SU-DHL-6 (cell line): ENCODE data around the gene CAPN8.
"Not testable (repeated sequence)": the region's sequence is repeated elsewhere in the genome, so short reads cannot be mapped to it uniquely, and the experiment has no call there.

ENCODE experiments used
- H2AFZ ChIP-seq: fragments of 200-600 bp; sonication (generic); 2 replicates; pipeline ENCODE4 v1.6.1; 2014; ENCODE audit warnings: low read depth, mild to moderate bottlenecking, moderate library complexity, mixed read lengths, antibody characterized with exemption, low read length; ENCODE audit not compliant: severe bottlenecking
- H3F3A ChIP-seq: fragments of 200-600 bp; shearing (Covaris generic); 2 replicates; pipeline ENCODE4 v1.6.0; 2016; ENCODE audit warnings: antibody characterized with exemption, mild to moderate bottlenecking; ENCODE audit not compliant: insufficient read depth
- H3K27ac ChIP-seq: fragments of 200-600 bp; sonication (generic); 2 replicates; pipeline ENCODE4 v1.5.1; 2016; ENCODE audit warnings: low read depth, mild to moderate bottlenecking, low read length, moderate library complexity, mixed read lengths
- H3K27me3 ChIP-seq: fragments of 200-600 bp; sonication (generic), shearing (Covaris generic); 2 replicates; pipeline ENCODE4 v1.6.0; 2014; ENCODE audit warnings: mild to moderate bottlenecking, low read length
- H3K36me3 ChIP-seq: fragments of 200-600 bp; sonication (generic); 2 replicates; pipeline ENCODE4 v1.6.1; 2014; ENCODE audit warnings: mild to moderate bottlenecking, low read length, mixed read lengths
- H3K4me2 ChIP-seq: fragments of 300-600, 200-600 bp; shearing (Covaris generic), sonication (generic); 2 replicates; pipeline ENCODE4 v1.6.0; 2014; ENCODE audit warnings: low read length, low read depth, mild to moderate bottlenecking; ENCODE audit not compliant: poor library complexity, severe bottlenecking
- H3K4me3 ChIP-seq: fragments of 200-600 bp; sonication (generic); 2 replicates; pipeline ENCODE4 v1.5.1; 2014; ENCODE audit warnings: antibody characterized with exemption, low read length, mild to moderate bottlenecking, mixed read lengths; ENCODE audit not compliant: insufficient read depth, poor library complexity, severe bottlenecking
- H3K79me2 ChIP-seq: fragments of 200-600 bp; sonication (generic); 2 replicates; pipeline ENCODE4 v1.6.1; 2014; ENCODE audit warnings: mild to moderate bottlenecking, low read length, moderate library complexity; ENCODE audit not compliant: insufficient read depth
- H3K9ac ChIP-seq: fragments of 200-600 bp; sonication (generic); 2 replicates; pipeline ENCODE4 v1.7.0; 2014; ENCODE audit warnings: mild to moderate bottlenecking, low read length
- H3K9me2 ChIP-seq: fragments of 200-600 bp; sonication (generic); replicated peaks from 2 replicates; pipeline ENCODE4 v1.6.1; 2014; ENCODE audit warnings: low read length; ENCODE audit not compliant: insufficient read depth
- H3K9me3 ChIP-seq: fragments of 200-600 bp; sonication (generic); 2 replicates; pipeline ENCODE4 v1.6.1; 2014; ENCODE audit warnings: low read length, mixed read lengths; ENCODE audit not compliant: insufficient read depth
- H4K20me1 ChIP-seq: fragments of 200-600 bp; sonication (generic); 2 replicates; pipeline ENCODE4 v1.6.1; 2014; ENCODE audit warnings: low read depth, mild to moderate bottlenecking, antibody characterized with exemption, low read length, moderate library complexity, mixed read lengths
- CTCF ChIP-seq: fragments of 200-600 bp; sonication (generic); IDR thresholded peaks from one replicate; pipeline ENCODE4 v1.5.1; 2017; ENCODE audit warnings: antibody characterized with exemption, mild to moderate bottlenecking, low read length, moderate library complexity; ENCODE audit not compliant: insufficient read depth, poor library complexity, severe bottlenecking
- EZH2phosphoT487 ChIP-seq: fragments of 200-600 bp; sonication (generic), shearing (Covaris generic); conservative IDR thresholded peaks from 2 replicates; pipeline ENCODE4 v1.6.1; 2018; ENCODE audit warnings: mild to moderate bottlenecking, antibody characterized with exemption, low read length, moderate library complexity, mixed read lengths

Gene CAPN8

GRCh38 chr1:223519116-223519515 is 146.4 kb downstream of the CAPN8 start:
- Histone ChIP-seq H3K79me2 (no peaks in the 10 kb centered on the region), H4K20me1 (no peaks in the 10 kb centered on the region), H3K9me3 (no peaks in the 10 kb centered on the region), H2AFZ (no peak overlapping the region), H3K9ac (no peak overlapping the region), H3K4me3 (no peak overlapping the region), H3K27me3 (no peaks in the 10 kb centered on the region; the same call in 1 of the 2 replicates), H3F3A (no peaks in the 10 kb centered on the region), H3K9me2 (no peaks in the 10 kb centered on the region), H3K36me3 (no peaks in the 10 kb centered on the region), H3K4me2 (no peak overlapping the region), H3K27ac (no peak overlapping the region)
- no peak for TF ChIP-seq CTCF
- TF ChIP-seq EZH2phosphoT487 = no peak

GRCh38 chr1:223518553-223518952 is 146.9 kb downstream of the CAPN8 start:
- H3K27ac ChIP-seq, H3K9me2 ChIP-seq, H2AFZ ChIP-seq, H4K20me1 ChIP-seq, H3K79me2 ChIP-seq, H3K36me3 ChIP-seq, H3F3A ChIP-seq, H3K9me3 ChIP-seq, H3K9ac ChIP-seq, H3K4me3 ChIP-seq, H3K27me3 ChIP-seq, H3K4me2 ChIP-seq: not testable (repeated sequence)

- no peaks in the 10 kb centered on the region for H3K27me3 ChIP-seq
- H3K9me3 ChIP-seq = peaks cover 2% of the 10 kb centered on the region; the same call in 1 of the 2 replicates
- no peaks in the 10 kb centered on the region for H4K20me1 ChIP-seq
- no peaks in the 10 kb centered on the region for H3F3A ChIP-seq
- no peak overlapping the region for H2AFZ ChIP-seq
- H3K9ac ChIP-seq = no peak overlapping the region
- H3K4me2 ChIP-seq = no peak overlapping the region
- no peaks in the 10 kb centered on the region for H3K9me2 ChIP-seq
- TF ChIP-seq CTCF (no peak), EZH2phosphoT487 (no peak)
- H3K36me3 ChIP-seq = no peaks in the 10 kb centered on the region
- H3K79me2 ChIP-seq = no peaks in the 10 kb centered on the region
- H3K4me3 ChIP-seq = no peak overlapping the region
- H3K27ac ChIP-seq = no peak overlapping the region
These were observed 149.6 kb downstream of the CAPN8 start for GRCh38 chr1:223515926-223516325.

- TF ChIP-seq CTCF (no peak), EZH2phosphoT487 (no peak)
- Histone ChIP-seq H3K79me2 (no peaks in the 10 kb centered on the region), H3K9me3 (peaks cover 5% of the 10 kb centered on the region; the same call in 1 of the 2 replicates), H3F3A (no peaks in the 10 kb centered on the region), H3K9me2 (no peaks in the 10 kb centered on the region), H3K4me3 (no peak overlapping the region), H4K20me1 (no peaks in the 10 kb centered on the region), H3K36me3 (no peaks in the 10 kb centered on the region), H3K27ac (no peak overlapping the region), H3K27me3 (no peaks in the 10 kb centered on the region), H2AFZ (no peak overlapping the region), H3K4me2 (no peak overlapping the region), H3K9ac (no peak overlapping the region)
These were observed 150.1 kb downstream of the CAPN8 start for GRCh38 chr1:223515421-223515820.
